T-helper 22 cell (primary cell): ENCODE measurements around the gene GTF2A2.

Experiments
- DNase-seq: peaks from one replicate; pipeline ENCODE4 v3.0.0-alpha.2; 2020; ENCODE audit warnings: low read depth

Gene GTF2A2

GRCh38 chr15:59605994-59606393 is 51.3 kb downstream of the GTF2A2 start:
- DNase-seq: no peak

GRCh38 chr15:59598461-59598860 is 58.9 kb downstream of the GTF2A2 start:
- DNase-seq: no peak

DNA sequence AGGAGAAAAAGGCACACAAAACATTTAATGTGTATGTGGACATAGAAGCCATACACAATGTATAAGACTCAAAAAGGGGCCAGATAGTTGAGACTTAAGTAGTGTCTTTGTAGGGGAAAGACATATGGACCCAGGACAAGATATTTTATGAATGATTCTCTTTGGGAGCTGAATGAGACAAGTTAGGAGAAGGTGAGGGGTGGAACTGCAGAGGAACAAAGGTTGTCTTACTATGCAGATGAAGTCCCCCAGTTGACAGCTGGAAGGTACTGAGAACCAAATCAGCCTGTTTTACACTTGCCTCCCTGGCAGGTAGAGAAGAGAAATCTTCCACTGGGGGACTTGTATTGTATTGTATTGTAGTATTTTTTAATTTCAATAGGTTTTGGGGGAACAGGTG is 60.7 kb downstream of the GTF2A2 start:
- DNase-seq: no peak

DNA sequence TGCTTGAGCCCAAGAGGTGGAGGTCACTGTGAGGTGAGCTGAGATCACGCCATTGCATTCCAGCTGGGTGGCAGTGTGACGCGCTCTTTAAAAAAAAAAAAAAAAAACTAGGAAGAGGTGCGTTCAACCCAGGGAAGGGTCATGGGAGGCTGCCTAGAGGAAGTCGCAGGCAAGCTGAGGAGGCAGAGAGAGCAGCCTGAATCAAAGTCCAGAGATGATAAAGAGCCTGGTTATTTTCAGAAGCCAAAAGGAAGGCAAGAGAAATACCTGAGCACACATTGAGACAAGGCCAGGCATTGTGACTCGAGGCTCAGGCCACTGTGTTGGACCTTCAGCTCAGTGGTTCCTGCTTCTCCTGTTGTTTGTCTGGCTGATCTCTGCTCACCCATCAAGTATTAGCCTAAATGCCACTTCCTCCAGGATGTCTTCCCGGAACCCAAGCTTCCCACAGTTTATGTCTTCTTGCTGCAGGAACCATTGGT is 61.8 kb downstream of the GTF2A2 start:
- no peak for DNase-seq

DNA sequence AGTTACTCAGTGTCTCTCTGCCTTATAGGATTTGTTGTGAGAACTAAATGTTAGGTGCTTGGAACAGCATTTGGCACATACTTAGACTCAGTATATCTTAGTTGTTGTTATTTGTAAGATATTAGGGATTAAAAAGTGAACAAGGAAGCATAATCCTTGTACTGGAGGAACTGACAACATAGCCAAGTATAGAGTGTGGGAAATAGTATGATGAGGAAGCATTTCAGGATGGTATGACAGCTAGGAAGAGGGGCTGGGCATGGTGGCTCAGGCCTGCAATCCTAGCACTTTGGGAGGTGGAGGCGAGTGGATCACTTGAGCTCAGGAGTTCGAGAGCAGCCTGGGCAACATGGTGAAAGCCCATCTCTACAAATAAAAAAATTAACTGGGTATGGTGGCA is 62.3 kb downstream of the GTF2A2 start:
- DNase-seq: no peak

- DNase-seq: no peak
Observed at GRCh38 chr15:59594493-59594942, 62.8 kb downstream of the GTF2A2 start.

DNA sequence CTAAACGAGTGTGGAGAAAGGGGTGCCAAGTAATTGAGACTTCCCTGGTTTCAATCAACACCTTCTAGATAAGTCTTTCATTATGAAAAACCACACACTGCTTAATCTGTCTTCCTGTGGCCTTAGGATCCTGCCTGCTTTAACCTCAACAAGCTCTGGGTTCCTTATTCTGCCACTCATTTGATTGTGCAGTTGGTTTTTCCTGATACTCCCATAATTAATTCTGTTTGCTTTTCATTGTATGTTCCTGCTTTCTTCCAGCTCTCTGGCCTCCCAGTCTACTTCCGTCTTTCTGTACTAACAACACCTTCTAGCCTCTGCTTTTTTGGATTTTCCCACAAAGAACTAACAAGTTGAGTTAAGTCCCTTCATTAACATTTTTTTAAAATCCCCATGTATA is 66.0 kb downstream of the GTF2A2 start:
- DNase-seq: no peak

DNA sequence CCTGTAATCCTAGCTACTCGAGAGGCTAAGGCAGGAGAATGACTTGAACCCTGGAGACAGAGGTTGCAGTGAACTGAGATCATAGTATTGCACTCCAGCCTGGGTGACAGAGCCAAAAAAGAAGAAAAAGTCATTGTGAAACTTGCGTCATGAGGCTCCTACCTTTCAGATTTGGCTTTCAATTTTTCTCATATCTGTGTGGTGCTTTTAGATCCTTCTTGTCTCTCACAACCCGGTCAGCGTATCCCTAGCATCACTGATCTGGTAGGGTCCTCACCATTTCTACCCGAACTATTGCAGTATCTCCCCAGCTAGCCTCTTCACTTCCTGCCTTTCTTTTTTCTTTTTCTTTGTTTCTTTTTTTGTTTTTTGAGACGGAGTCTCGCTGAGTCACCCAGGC is 67.3 kb downstream of the GTF2A2 start:
- DNase-seq: no peak
